HG03460 (cell line): ENCODE data around the gene CCDC43.
"Not testable (repeated sequence)": the region's sequence is repeated elsewhere in the genome, so short reads cannot be mapped to it uniquely, and the experiment has no call there.

Experiments used
- ATAC-seq: cut with Tn5 transposase; IDR thresholded peaks from one replicate; pipeline ENCODE4 v1.9.1; 2021; ENCODE audit not compliant: unreplicated experiment

Gene CCDC43

DNA sequence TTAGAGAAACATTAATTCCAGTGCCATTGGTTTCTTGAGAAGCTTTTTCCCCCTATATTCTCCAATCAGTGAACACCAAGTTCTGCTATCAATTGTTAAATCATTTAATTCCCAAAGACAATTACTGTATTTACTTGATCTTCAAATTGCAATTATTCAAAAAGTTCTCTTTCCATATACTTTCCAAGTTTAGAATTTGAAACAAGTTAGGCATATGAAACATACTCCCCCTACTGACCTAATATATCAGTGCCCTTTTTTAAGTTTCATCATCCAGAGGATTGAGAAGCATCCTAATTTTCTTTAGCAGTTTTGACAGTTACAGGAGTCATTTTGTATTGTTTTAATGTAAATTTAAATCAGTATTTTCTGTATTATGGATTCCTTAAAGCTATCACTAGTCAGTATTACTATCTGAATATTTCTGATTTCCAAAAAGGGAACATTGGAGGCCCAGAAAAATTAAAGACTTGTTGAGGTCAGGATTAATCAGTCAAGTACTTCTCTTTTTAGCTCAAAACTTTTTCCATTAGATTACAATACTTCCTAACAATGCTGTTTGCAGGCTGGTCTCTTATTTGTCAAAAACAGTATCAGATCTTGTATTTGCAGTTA lies 17.0 kb downstream of the CCDC43 start:
- no peak for ATAC-seq

DNA sequence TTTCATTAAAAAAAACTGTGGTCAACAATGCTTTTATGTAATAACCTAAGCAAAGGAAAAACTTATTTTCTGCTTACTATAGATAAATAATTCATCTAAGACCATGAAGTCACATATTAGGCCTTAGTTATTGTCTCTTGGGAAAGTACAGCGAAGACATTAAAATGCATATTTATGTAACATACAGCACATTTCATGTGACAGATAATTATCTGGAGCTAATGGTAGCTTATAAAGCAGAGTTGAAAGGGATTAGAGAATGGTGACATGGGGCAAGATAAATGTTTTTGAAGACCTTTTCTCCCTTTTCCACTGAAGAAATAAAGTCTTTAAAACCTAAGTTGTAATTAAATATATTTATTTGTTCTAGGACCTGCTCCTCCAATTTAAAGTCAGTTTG lies 23.6 kb downstream of the CCDC43 start:
- ATAC-seq, result no peak

DNA sequence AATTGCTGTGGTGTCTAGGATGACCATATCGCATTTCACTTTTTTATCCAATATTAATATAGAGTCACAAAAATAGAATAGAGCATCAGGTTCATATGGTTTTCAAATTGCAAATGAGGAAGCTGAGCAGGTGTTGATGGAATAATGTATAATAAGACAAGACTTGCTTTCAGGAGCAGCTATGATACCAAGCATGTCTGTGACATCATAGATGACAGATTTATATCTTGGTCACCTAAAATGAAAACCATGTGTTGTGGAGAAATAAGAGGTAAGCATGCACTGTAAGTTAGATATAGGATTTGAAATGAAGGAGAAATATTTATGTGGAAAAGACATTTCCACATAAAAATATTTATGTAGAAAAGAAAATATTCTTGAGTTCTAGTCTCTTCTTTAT lies 24.7 kb downstream of the CCDC43 start:
- no peak for ATAC-seq

DNA sequence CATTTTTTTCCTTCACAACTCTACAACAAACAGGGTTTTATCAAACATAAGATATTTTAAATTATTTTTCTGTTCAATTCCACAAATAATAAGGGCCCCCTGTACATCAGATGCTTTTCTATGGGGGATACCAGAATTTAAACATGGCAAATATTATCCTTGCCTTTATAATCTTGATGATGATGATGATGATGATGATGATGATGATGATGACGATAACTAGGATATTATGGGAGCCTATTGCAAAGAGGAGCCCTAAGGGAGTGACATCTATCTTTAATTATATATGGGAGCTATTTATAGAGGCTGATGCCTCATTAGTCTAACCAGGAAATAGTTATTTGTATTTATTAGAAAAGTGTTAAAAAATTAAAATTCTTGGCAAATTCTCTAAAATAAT lies 26.5 kb downstream of the CCDC43 start:
- ATAC-seq, result no peak

DNA sequence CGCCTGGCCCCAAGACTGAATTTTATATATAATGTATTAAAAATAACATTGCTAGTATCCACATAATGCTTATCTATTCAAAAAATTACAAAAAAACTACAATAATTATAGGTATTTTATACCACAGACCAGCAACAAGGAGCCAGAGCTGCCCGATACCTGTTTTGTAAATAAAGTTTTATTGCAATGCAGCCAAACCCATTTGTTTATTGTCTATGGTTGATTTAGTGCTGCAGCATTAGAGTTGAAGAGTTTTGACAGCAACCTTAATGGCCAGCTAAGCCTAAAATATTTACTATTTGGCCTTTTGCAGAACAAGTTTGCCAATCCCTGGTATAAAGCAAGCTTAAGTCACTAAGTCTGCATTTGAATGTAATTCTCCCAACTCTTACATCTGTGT lies 27.7 kb downstream of the CCDC43 start:
- ATAC-seq, result no peak

DNA sequence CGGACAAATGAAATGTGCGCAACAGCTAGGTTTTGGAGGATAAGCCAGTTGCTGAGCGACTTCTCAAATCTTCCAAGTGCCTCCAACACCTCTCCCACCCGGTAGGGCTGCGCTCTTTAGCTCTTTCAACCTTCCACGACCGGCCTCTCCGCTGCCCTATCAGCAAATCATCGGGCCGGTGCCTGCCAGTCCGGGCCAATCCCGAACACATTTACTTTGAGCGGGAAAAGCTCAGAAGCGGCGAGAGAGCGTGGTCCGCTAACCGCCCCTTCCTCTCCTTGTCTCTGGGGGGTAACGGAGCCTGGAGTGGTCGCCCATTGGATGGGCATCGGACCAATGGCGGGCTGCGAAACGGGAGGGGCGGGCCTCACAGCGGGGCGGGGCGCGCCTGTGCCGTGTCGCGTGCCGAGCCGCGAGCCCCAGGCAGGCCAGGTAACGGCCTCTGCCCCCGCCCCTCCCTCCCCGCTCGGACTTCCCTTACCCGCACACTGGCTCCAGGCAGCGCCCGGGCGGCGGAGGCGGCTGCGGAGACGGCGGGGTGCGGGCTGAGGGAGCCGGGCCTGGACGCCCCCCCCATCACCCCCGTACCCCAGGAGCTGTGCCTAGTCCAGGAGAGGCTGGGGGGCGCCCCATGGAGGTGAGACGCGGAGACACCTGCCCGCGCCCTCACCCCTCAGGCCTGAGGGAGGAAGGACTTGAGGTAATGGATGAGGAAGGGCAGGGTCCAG lies 33.4 kb downstream of the CCDC43 start, which contains the start of gene MEIOC:
Gene MEIOC (plus strand): TSS at position 486 of the 728 bp plus-strand sequence. CDS start 146 bp downstream, at position 632.
- no peak for ATAC-seq

DNA sequence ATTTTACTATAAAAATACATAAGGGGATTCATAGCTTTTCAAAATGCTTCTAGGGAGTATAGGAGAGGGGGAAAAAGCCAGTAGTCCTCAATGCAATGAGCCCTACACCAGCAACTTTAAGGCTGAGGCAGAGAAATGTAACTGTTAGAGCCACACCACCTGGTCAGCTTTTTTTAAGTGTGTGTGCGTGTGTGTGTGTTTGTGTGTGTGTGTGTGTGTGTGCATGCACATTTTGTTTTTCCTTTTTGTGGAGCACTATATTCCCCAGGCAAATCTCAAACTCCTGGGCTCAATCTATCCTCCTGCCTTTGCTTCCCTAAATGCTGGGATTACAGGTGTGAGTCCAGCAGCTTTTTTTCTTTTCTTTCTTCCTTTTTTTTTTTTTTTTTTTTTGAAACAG lies 35.6 kb downstream of the CCDC43 start:
- no peak for ATAC-seq

DNA sequence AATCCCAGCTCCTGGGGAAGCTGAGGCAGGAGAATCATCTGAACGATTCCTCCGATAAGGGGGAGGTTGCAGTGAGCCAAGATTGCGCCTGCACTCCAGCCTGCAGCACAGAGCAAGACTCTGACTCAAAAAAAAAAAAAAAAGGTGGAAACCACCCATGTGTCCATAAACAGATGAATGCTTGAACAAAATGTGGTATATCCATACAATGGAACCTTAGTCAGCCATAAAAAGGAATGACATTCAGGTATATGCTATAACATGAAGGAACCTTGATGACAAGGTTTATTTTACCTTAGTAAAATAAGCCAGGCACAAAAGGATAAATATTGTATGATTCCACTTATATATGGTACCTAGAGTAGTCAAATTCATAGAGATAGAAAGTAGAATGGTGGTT lies 36.2 kb downstream of the CCDC43 start:
- no peak for ATAC-seq

DNA sequence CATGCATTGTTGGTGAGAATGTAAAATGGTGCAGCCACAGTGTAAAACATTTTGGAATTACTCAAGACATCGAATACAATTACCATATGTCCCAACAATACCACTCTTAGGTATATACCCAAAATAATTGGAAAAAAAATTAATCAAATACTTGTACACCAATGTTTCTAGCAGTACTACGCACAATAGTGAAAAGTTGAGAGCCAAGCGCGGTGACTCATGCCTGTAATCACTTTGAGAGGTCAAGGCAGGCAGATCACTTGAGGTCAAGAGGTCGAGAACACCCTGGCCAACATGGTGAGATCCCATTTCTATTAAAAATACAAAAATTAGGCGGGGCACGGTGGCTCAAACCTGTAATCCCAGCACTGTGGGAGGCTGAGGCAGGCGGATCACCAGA lies 36.8 kb downstream of the CCDC43 start:
- no peak for ATAC-seq

DNA sequence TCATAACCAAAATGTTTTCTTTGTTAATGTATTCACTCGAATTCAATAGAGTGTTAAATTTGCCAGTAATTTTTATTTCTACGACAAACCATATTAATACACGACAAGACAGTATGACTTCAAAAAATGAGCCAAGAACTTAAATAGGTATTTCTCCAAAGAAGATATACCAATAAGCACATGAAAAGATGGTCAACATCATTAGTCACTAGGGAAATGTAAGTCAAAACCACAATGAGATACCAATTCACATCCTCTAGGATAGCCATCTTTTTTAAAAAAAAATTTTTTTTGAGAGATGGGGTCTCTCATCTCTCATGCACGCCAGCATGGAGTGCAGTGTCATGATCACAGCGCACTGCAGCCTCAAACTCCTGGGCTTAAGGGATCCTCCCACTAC lies 38.3 kb downstream of the CCDC43 start:
- no peak for ATAC-seq

DNA sequence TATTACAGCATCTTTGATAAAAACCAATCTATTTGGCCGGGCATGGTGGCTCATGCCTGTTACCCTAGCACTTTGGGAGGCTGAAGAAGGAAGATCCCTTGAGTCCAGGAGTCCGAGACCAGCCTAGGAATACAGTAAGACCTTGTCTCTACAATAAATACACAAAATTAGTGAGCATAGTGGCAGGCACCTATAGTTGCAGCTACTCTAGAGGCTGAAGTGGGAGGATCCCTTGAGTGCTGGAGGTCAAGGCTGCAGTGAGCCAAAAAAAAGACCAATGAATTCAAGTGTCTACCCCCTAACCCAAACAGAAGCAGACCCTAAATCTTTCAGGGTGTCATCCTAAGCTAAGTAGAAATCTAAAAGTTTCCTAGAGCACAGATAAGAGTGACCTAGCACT lies 40.6 kb downstream of the CCDC43 start:
- no peak for ATAC-seq

DNA sequence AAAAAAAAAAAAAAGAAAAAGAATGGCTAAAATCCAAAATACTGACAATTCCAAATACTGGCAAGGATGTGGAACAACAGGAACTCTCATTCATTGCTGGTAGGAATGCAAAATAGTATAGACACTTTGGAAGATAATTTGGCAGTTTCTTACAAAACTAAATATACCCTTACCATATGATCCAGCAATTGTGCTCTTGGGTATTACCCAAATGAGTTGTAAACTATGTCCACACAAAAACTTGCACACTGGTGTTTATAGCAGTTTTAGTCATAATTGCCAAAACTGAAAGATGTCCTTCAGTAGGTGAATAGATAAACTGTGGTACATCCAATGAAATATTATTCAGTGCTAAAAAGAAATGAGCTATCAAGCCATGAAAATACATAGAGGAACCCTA lies 41.8 kb downstream of the CCDC43 start:
- ATAC-seq, result no peak

DNA sequence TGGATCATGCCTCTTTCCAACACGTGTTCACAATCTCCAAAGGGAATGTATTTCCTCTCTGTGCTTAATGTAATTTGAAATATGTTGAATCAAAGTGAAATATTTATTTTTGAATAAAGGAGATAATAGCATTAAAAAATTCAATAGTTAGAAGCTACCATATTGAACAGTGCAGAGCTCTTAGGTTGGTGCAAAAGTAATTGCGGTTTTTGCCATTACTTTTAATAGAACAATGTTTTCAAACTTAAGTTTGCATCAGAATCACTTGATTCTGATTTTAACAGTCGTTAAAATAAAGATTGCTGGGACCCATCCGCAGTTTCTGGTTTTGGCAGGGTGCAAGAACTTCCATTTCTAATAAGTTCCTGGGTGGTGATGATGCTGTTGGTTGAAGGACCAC lies 43.3 kb downstream of the CCDC43 start:
- ATAC-seq, result no peak

DNA sequence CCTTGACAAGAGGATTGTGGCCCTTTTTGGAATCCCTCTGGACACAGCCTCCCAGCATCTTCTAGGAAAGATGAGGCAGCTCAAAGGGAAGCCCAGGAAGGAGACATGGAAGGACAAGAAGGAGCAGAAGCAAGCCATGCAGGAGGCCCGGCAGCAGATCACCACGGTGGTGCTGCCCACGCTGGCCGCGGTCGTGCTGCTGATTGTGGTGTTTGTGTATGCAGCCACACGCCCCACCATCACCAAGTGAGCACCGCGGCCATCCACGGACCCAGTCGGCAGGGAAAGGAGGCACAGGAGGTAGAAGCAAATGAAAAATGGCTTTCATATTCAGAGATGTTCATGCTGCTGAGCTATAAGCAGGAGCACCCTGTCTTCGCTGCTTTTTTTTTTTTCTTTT lies 44.2 kb downstream of the CCDC43 start:
- ATAC-seq, result no peak

DNA sequence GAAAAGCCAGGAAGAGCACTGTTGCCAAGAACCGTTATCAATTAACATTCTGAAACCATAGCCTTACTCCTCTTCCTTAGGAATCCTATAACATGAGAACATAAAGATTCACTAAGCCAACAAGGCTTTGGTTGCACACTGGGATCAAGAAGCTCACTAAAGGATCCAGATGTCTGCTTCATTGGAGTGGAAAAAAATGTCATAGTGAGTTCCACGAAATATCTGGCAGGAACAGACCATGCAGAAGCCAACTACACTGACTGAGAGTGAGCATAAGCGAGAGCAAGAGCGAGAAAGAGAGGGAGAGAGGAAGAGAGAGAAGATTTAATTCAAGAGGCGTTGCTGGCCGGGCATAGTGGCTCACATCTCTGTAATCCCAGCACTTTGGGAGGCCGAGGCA lies 46.7 kb downstream of the CCDC43 start:
- ATAC-seq, result no peak

DNA sequence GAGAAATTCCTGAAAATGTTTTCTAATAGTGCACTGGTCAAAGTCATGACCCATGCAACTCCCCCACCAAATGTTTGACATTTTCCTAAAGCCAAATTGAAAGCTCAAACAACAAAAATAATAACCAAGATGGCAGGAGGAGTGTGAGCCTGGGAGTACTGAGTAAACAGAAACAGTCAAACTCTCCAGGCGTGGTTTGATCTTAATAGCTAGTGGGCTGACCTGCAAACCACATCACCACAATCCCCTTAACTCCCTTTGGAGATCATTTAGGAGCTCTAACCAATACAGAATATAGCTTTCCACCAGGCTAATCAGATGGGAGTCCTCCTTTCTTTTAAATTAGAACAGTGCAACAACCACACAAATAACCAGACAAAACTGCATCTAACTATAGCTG lies 52.5 kb downstream of the CCDC43 start:
- no peak for ATAC-seq

DNA sequence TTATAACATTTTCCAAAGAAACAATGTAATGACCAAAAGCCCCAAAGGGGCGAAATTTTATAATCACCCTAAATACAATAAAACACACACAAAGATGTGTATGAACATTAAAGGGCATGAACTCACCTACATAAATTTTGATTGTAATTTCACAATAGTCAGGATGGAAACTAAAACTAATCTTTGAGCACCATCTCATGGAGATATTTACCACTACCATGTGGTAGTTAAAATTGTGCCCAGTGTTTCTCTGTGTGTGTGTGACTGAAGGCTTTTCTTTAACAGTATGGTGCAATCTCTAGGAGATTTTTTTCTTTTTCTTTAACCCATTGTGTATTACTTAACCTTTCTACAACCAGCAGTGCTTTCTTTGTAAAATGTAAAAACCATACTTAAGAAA lies 53.0 kb downstream of the CCDC43 start:
- ATAC-seq, result no peak

DNA sequence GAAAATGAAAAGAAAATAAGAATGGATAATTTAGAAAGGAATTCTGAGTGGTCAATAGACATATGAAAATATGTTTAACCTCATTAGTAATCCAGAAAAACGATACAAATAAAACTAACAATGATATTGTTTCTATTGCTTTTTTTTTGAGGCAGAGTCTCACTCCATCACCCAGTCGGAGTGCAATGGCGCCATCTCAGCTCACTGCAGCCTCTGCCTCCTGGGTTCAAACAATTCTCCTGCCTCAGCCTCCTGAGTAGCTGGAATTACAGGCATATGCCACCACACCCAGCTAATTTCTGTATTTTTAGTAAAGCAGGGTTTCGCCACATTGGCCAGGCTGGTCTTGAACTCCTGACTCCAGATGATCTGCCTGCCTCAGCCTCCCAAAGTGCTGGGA lies 55.2 kb downstream of the CCDC43 start:
- ATAC-seq, result not testable (repeated sequence)

DNA sequence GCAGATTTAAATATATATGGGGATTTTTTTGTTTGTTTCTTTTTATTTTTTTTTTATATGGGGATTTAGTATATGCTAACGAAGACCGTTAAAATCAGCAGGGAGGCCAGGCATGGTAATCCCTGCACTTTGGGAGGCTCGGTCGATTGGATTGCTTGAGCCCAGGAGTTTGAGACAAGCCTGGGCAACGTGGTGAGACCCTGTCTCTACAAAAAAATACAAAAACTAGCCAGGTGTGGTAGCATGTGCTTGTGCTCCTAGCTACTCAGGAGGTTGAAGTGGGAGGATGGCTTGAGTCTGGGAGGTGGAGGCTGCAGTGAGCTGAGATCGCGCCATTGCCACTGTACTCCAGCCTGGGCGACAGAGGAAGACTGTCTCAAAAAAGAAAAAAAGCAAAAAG lies 55.6 kb downstream of the CCDC43 start:
- ATAC-seq, result no peak

DNA sequence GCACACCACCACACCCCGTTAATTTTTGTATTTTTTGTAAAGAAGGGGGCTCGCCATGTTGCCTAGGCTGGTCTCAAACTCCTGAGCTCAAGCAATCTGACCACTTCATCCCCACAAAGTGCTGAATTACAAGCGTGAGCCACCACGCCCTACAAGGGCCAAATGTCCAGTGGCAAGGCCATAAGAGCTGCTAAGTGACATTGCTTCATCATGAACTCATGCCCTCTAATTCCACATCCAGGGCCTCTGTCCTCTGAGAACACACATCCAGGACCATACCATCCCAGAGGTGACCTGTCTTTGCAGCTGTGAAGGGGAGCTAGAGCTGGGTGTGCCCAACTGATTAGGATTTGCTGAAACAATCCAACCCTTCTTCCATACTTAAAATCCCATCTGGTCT lies 58.9 kb downstream of the CCDC43 start:
- no peak for ATAC-seq

DNA sequence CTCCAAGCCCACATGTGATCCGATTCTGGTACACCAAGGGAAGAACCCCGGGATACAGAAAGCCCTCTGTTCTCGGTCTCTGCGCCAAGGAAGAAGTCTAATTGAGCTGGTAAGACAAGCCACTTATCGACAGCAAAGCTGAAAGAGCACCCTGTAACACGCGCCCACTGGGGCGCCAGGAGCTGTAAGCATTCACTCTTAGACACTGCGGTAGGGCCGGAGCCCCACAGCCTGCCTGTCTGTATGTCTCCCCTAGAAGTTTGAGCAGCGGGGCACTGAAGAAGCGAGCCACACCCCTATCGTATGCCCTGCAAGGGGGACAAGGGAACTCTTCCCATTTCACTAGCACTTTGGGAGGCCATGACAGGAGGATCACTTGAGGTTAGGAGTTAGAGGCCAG lies 60.3 kb downstream of the CCDC43 start:
- no peak for ATAC-seq

DNA sequence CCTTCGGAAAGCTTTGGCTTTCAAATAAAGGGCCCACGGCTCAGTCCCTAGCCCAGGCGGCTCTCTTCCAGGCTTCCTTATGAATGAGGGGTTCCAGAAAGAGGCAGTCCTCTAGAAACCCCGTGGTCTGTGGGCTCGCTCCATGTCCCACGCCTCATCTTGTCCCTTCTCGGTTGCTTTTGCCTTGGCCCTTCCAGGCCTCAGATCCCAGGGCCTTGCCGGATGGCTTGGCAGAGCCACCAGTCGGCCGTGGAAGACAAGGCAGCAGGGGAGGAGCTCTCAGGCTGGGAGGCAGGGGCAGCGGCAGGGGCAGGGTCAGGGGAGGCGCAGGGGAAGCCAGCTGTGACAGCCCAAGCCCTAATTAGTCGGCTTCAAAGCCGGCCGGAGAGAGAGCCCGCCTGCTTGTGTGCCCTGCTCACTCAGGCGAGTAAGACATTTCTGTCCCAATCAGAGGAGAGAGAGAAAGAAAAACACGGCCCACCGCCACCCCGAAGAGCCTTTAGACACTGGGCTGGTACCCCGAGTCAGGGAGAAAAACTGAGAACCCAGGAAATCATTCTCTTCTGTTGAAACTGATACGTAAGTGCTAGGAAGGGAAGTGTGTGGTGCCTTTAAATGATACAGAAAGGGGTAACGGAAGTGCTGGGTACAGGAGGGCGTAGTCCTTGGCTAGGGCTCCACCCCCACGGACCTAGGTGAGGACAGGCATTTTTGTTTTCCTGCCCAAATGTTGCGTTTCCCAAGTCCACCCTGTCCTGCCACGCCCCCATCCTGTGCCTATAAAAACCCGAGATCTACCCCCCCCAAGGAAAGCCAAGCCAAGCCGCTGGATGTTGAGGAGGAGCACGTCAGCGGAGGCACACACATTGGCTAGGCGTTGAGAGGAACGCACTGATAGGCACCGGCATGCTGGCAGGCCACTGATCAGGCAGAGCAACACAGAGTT lies 61.1 kb downstream of the CCDC43 start:
- ATAC-seq, result no peak
